ENCODE measurements around the gene IMMP1L.
A peak's percentile ranks its signal among the peaks of the same experiment; 100 is the strongest.
"Not testable (repeated sequence)": the region's sequence is repeated elsewhere in the genome, so short reads cannot be mapped to it uniquely, and the experiment has no call there.

The IMMP1L gene

GRCh38 chr11:31509429-31510345 lies at the start of gene IMMP1L, which contains the start of gene ELP4:
TSS of gene IMMP1L (minus strand) at chr11:31509622. CDS start at chr11:31463276, 46,346 bp downstream.
TSS of gene ELP4 (plus strand) at chr11:31509767. CDS start at chr11:31509785, 18 bp downstream.
- DNase-seq: peak; percentile 94

- DNase-seq: no peak
Measured at GRCh38 chr11:31558001-31558400, 48.6 kb upstream of the IMMP1L start.

- DNase-seq: no peak
Measured at GRCh38 chr11:31555938-31556337, 46.5 kb upstream of the IMMP1L start.

- no peak for DNase-seq
Measured at GRCh38 chr11:31542862-31543261, 33.4 kb upstream of the IMMP1L start.

- no peak for DNase-seq
Measured at GRCh38 chr11:31535479-31535878, 26.1 kb upstream of the IMMP1L start.

- no peak for DNase-seq
Measured at GRCh38 chr11:31531293-31531692, 21.9 kb upstream of the IMMP1L start.

GRCh38 chr11:31529701-31530100 lies 20.3 kb upstream of the IMMP1L start:
- DNase-seq: no peak

- no peak for DNase-seq
Measured at GRCh38 chr11:31529189-31529588, 19.8 kb upstream of the IMMP1L start.

GRCh38 chr11:31521497-31522150 lies 12.2 kb upstream of the IMMP1L start:
- no peak for DNase-seq

GRCh38 chr11:31512117-31512516 lies 2.7 kb upstream of the IMMP1L start:
- DNase-seq: no peak

GRCh38 chr11:31509051-31509428 lies 382 bp downstream of the IMMP1L start:
- no peak for DNase-seq

- no peak for DNase-seq
Measured at GRCh38 chr11:31500560-31500959, 8.9 kb downstream of the IMMP1L start.

GRCh38 chr11:31499576-31500178 lies 9.7 kb downstream of the IMMP1L start:
- no peak for DNase-seq

GRCh38 chr11:31493762-31494161 lies 15.7 kb downstream of the IMMP1L start:
- DNase-seq: not testable (repeated sequence)

GRCh38 chr11:31493235-31493634 lies 16.2 kb downstream of the IMMP1L start:
- DNase-seq: no peak

GRCh38 chr11:31492320-31492913 lies 17.0 kb downstream of the IMMP1L start:
- no peak for DNase-seq

- no peak for DNase-seq
Measured at GRCh38 chr11:31487848-31488247, 21.6 kb downstream of the IMMP1L start.

GRCh38 chr11:31484497-31484896 lies 24.9 kb downstream of the IMMP1L start:
- DNase-seq: no peak

- no peak for DNase-seq
Measured at GRCh38 chr11:31480930-31481329, 28.5 kb downstream of the IMMP1L start.

- DNase-seq: no peak
Measured at GRCh38 chr11:31479066-31479465, 30.4 kb downstream of the IMMP1L start.

GRCh38 chr11:31478223-31478590 lies 31.2 kb downstream of the IMMP1L start:
- no peak for DNase-seq

- DNase-seq: no peak
Measured at GRCh38 chr11:31477528-31478222, 31.7 kb downstream of the IMMP1L start.

GRCh38 chr11:31474083-31474482 lies 35.3 kb downstream of the IMMP1L start:
- no peak for DNase-seq
